ENCODE data around the gene C16orf90. TPM values are rescaled to one million over a fixed set of nuclear protein-coding genes. Genes with fewer than 3 reads are reported as not detected.
"Not testable (repeated sequence)": the region's sequence is repeated elsewhere in the genome, so short reads cannot be mapped to it uniquely, and the experiment has no call there.

Gene C16orf90
- total RNA-seq, 4 donors from 2014 or later: not detected

DNA sequence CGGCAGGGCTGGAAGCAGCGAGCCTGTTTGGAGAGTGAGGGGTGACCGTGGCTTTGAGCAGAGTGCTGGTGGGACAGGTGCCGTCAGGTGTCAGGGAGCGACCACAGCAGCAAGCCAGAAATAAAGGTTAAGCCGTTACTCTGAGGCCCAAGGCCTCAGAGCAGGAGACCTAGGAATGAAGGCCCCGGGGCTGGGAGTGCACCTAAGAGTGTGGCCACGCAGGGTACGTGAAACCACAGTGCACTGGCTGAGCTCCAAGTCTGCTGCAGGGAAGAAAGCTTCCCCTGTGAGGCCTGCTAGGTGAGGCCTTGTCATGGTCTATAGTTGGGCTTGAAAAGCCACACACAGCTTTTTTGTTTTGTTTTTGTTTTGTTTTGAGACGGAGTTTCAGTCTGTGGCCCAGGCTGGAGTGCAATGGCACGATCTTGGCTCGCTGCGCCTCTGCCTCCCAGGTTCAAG, 14.2 kb upstream of the C16orf90 start:
- Histone ChIP-seq H3K9me3 (no peaks in the 10 kb centered on the region), H3K27ac (no peak overlapping the region), H3K27me3 (no peaks in the 10 kb centered on the region), H3K36me3 (peaks cover 0 to 30% (median 3%) of the 10 kb centered on the region in 4 donors), H3K4me3 (no peak overlapping the region), H3K4me1 (no peaks in the 10 kb centered on the region)
- 53 to 84% methylated on average over 6 to 13 of the region's 13 CpGs for WGBS, 2 donors (ENCODE audit: low coverage in 1 of 2)
- intact Hi-C loops (cut with DNase I; ENCODE audit: low total_unique reads): no loop called here
- TF ChIP-seq EP300 (IDR thresholded peaks at IDR 0.05; ENCODE audit: low read depth) (no peak), POLR2AphosphoS5 (IDR thresholded peaks at IDR 0.05) (no peak)
- DNase-seq: peak; percentile 63
- in situ Hi-C loops (cut with MboI; ENCODE audit: low pct_ligation_motif_present in 1 of 4, low pct_unique_long_range_greater_than_20kb in 1 of 4, low sequenced_read_pairs in 3 of 4): no loop called here

DNA sequence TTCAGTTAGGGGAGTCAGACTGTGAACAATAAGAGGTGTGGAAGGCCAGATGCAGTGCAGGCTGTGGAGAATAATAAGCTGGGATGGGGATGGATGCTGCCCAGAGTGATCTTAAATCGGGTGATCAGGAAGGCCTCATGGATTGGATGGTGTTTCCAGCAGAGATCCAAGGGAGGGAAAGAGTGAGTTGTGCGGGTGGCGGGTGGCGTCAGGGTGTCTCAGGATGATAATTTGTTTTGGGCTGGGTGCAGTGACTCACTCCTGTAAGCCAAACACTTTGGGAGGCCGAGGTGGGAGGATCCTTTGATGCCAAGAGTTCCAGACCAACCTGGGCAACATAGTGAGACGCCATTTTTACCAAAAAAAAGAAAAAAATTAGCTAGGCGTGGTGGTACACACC, 13.4 kb upstream of the C16orf90 start:
- TF ChIP-seq EP300 (IDR thresholded peaks at IDR 0.05; ENCODE audit: low read depth) (no peak), POLR2AphosphoS5 (IDR thresholded peaks at IDR 0.05) (no peak), POLR2A (IDR thresholded peaks at IDR 0.05) (no peak)
- TF ChIP-seq, protein P1, sequence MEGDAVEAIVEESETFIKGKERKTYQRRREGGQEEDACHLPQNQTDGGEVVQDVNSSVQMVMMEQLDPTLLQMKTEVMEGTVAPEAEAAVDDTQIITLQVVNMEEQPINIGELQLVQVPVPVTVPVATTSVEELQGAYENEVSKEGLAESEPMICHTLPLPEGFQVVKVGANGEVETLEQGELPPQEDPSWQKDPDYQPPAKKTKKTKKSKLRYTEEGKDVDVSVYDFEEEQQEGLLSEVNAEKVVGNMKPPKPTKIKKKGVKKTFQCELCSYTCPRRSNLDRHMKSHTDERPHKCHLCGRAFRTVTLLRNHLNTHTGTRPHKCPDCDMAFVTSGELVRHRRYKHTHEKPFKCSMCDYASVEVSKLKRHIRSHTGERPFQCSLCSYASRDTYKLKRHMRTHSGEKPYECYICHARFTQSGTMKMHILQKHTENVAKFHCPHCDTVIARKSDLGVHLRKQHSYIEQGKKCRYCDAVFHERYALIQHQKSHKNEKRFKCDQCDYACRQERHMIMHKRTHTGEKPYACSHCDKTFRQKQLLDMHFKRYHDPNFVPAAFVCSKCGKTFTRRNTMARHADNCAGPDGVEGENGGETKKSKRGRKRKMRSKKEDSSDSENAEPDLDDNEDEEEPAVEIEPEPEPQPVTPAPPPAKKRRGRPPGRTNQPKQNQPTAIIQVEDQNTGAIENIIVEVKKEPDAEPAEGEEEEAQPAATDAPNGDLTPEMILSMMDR (IDR thresholded peaks at IDR 0.05): no peak
- H3K36me3 ChIP-seq: peaks cover 0 to 28% (median 3%) of the 10 kb centered on the region in 4 donors
- H3K27ac ChIP-seq: no peak overlapping the region
- H3K9me3 ChIP-seq: no peaks in the 10 kb centered on the region
- H3K27me3 ChIP-seq: no peaks in the 10 kb centered on the region
- H3K4me1 ChIP-seq: no peaks in the 10 kb centered on the region
- intact Hi-C loops (cut with DNase I; ENCODE audit: low total_unique reads): no loop called here
- WGBS, 2 donors (ENCODE audit: low coverage in 1 of 2): 96% methylated on average over 7 of the region's 7 CpGs; no CpG with 5 or more reads in 1 of the 2 donors
- DNase-seq: no peak
- no peak overlapping the region for H3K4me3 ChIP-seq
- in situ Hi-C loops (cut with MboI; ENCODE audit: low pct_ligation_motif_present in 1 of 4, low pct_unique_long_range_greater_than_20kb in 1 of 4, low sequenced_read_pairs in 3 of 4): no loop called here

DNA sequence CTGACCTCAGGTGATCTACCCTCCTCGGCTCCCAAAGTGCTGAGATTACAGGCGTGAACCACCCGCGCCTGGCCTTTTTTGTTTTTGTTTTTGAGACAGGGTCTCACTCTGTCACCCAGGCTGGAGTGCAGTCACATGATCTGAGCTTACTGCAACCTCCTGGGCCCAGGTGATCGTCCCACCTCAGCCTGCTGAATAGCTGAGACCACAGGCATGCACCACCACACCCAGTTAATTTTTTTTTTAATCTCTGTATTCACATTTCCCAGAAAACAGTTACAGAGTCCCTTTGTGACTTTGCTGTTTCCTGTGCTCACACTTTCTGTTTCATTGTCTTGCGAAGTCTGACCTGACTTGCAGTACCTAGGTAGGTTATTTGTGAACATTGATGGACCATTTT, 8.2 kb upstream of the C16orf90 start:
- Histone ChIP-seq H3K4me3 (no peak overlapping the region), H3K36me3 (peaks cover 0 to 18% (median 0%) of the 10 kb centered on the region in 4 donors), H3K27ac (no peak overlapping the region), H3K4me1 (peaks cover 0 to 26% (median 8%) of the 10 kb centered on the region in 4 donors), H3K9me3 (no peaks in the 10 kb centered on the region), H3K27me3 (no peaks in the 10 kb centered on the region)
- TF ChIP-seq, protein P1 (IDR thresholded peaks at IDR 0.05): no peak
- TF ChIP-seq POLR2AphosphoS5 (IDR thresholded peaks at IDR 0.05): no peak
- TF ChIP-seq POLR2A (IDR thresholded peaks at IDR 0.05): no peak
- no peak for TF ChIP-seq EP300 (IDR thresholded peaks at IDR 0.05; ENCODE audit: low read depth)
- intact Hi-C loops (cut with DNase I; ENCODE audit: low total_unique reads): no loop called here
- WGBS, 2 donors (ENCODE audit: low coverage in 1 of 2): 68 to 77% methylated on average over 2 to 6 of the region's 6 CpGs
- no peak for DNase-seq
- in situ Hi-C loops (cut with MboI; ENCODE audit: low pct_ligation_motif_present in 1 of 4, low pct_unique_long_range_greater_than_20kb in 1 of 4, low sequenced_read_pairs in 3 of 4): no loop called here

DNA sequence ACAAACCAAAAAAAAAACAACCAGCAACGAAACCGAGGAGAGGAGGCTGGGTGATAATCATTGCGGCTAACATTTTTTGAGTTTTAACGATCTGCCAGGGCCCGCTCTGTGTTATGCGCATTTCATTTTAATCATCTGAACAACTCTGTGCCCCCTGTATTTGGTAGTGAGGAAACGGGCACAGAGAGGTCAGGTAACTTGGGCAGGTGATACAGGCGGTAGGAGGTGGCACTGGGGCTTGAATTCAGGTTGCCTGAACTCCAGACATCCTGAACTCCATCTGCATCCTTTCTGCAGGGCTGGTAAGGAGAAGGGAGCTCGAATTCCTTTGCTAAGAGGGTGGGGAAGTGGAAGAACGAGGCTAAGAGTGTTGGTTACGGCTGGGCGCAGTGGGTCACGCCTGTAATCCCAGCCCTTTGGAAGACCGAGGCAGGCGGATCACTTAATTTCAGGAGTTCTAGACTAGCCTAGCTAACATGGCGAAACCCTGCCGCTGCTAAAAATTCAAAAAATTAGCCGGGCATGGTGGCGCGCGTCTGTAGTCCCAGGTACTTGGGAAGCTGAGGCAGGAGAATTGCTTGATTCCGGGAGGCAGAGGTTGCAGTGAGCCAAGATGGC, 6.6 kb upstream of the C16orf90 start:
- Histone ChIP-seq H3K4me3 (peak overlapping the region; percentile 68 to 98 (median 76)), H3K27me3 (no peaks in the 10 kb centered on the region), H3K4me1 (peaks cover 0 to 26% (median 8%) of the 10 kb centered on the region in 4 donors), H3K27ac (peak overlapping the region in 3 of 4 donors; percentile 82 to 88 (median 85)), H3K9me3 (no peaks in the 10 kb centered on the region), H3K36me3 (peaks cover 0 to 11% (median 0%) of the 10 kb centered on the region in 4 donors)
- no peak for DNase-seq
- in situ Hi-C loops (cut with MboI; ENCODE audit: low pct_ligation_motif_present in 1 of 4, low pct_unique_long_range_greater_than_20kb in 1 of 4, low sequenced_read_pairs in 3 of 4): no loop called here
- 73 to 88% methylated on average over 8 to 22 of the region's 22 CpGs for WGBS, 2 donors (ENCODE audit: low coverage in 1 of 2)
- TF ChIP-seq POLR2AphosphoS5 (IDR thresholded peaks at IDR 0.05): no peak
- TF ChIP-seq POLR2A (IDR thresholded peaks at IDR 0.05): no peak
- TF ChIP-seq, protein P1 (IDR thresholded peaks at IDR 0.05): no peak
- no peak for TF ChIP-seq EP300 (IDR thresholded peaks at IDR 0.05; ENCODE audit: low read depth)
- intact Hi-C loops (cut with DNase I; ENCODE audit: low total_unique reads): no loop called here

DNA sequence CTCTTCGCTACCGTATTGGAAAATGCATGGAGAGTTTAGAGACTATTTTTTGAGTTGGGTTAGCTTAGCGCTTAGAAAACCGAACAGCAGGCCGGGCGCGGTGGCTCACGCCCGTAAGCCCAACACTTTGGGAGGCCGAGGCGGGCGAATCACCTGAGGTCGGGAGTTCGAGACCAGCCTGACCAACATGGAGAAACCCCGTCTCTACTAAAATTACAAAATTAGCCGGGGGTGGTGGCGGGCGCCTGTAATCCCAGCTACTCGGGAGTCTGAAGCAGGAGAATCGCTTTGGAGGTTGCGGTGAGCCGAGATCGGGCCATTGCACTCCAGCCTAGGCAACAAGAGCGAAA, 6.1 kb upstream of the C16orf90 start:
- H3K27me3 ChIP-seq; H3K36me3 ChIP-seq; in situ Hi-C loops (cut with MboI; ENCODE audit: low pct_ligation_motif_present in 1 of 4, low pct_unique_long_range_greater_than_20kb in 1 of 4, low sequenced_read_pairs in 3 of 4); DNase-seq; H3K9me3 ChIP-seq; intact Hi-C loops (cut with DNase I; ENCODE audit: low total_unique reads): not testable (repeated sequence)
- 28 to 32% methylated on average over 10 to 24 of the region's 24 CpGs for WGBS, 2 donors (ENCODE audit: low coverage in 1 of 2)
- H3K4me3 ChIP-seq: peak overlapping the region; percentile 68 to 98 (median 76)
- H3K27ac ChIP-seq: peak overlapping the region; percentile 82 to 88 (median 85)
- H3K4me1 ChIP-seq: peaks cover 0 to 26% (median 8%) of the 10 kb centered on the region in 4 donors
